Liver (tissue), 9 donors: ENCODE measurements around the gene WDR7. TPM values are rescaled to one million over a fixed set of nuclear protein-coding genes. Genes with fewer than 3 reads are reported as not detected.

ENCODE experiments used
- DNase-seq: peaks from one replicate; pipeline ENCODE4 v3.0.0-alpha.2; 2017; ENCODE audit warnings: low spot score
- H3K27ac ChIP-seq, 2 donors: one replicate each; pipeline ENCODE4 v1.7.0; 2013; ENCODE audit warnings: inconsistent platforms in 2 of 2, low read length in 2 of 2, control low read depth in 1 of 2, low read depth in 1 of 2, mild to moderate bottlenecking in 1 of 2
- H3K27me3 ChIP-seq, 4 donors: one replicate each; pipeline versions ENCODE4 v1.6.1 to v1.7.0; 2013; ENCODE audit warnings: low read length in 3 of 4, inconsistent platforms in 1 of 4, mild to moderate bottlenecking in 1 of 4, moderate library complexity in 1 of 4; ENCODE audit not compliant: control insufficient read depth in 4 of 4, insufficient read depth in 4 of 4
- H3K36me3 ChIP-seq, 4 donors: one replicate each; pipeline versions ENCODE4 v1.6.1 to v1.7.0; 2013; ENCODE audit warnings: low read length in 3 of 4, mild to moderate bottlenecking in 3 of 4, low read depth in 1 of 4, moderate library complexity in 1 of 4; ENCODE audit not compliant: control insufficient read depth in 4 of 4, insufficient read depth in 3 of 4
- H3K4me1 ChIP-seq, 4 donors: one replicate each; pipeline versions ENCODE4 v1.6.1 to v1.7.0; 2013; ENCODE audit warnings: low read length in 3 of 4, mild to moderate bottlenecking in 3 of 4, moderate library complexity in 1 of 4; ENCODE audit not compliant: control insufficient read depth in 4 of 4, insufficient read depth in 4 of 4
- H3K4me3 ChIP-seq, 3 donors: one replicate each; pipeline versions ENCODE4 v1.6.1 to v1.7.0; 2013; ENCODE audit warnings: low read length in 3 of 3, control low read depth in 1 of 3, low read depth in 1 of 3, mild to moderate bottlenecking in 1 of 3
- H3K9ac ChIP-seq, 2 donors: one replicate each; pipeline ENCODE4 v1.7.0; 2013; ENCODE audit warnings: low read length in 2 of 2, mild to moderate bottlenecking in 2 of 2, moderate library complexity in 2 of 2, control low read depth in 1 of 2, low read depth in 1 of 2
- H3K9me3 ChIP-seq, 4 donors: one replicate each; pipeline versions ENCODE4 v1.6.1 to v1.7.0; 2013; ENCODE audit warnings: low read length in 3 of 4; ENCODE audit not compliant: control insufficient read depth in 4 of 4
- CTCF ChIP-seq: fragments of 150-350 bp; IDR thresholded peaks from 2 replicates; pipeline ENCODE4 v1.5.1; 2017; ENCODE audit warnings: improper control_type of control experiment, low read depth, low read length; ENCODE audit not compliant: missing input control
- EGR1 ChIP-seq, 2 donors: IDR thresholded peaks; 2 replicates each; pipeline ENCODE4 v1.6.1; 2016 to 2018; ENCODE audit warnings: antibody characterized with exemption in 2 of 2, low read depth in 2 of 2
- FOXA1 ChIP-seq: IDR thresholded peaks from 2 replicates; pipeline ENCODE4 v1.6.1; 2016; ENCODE audit warnings: antibody characterized with exemption
- FOXA2 ChIP-seq: IDR thresholded peaks from 2 replicates; pipeline ENCODE4 v1.6.1; 2016; ENCODE audit warnings: antibody characterized with exemption
- GABPA ChIP-seq, 2 donors: IDR thresholded peaks in 1 of 2; conservative IDR thresholded peaks in 1 of 2; 2 replicates each; pipeline ENCODE4 v1.6.1; 2016; ENCODE audit warnings: antibody characterized with exemption in 2 of 2, mild to moderate bottlenecking in 1 of 2, moderate library complexity in 1 of 2
- HNF4A ChIP-seq, 2 donors: conservative IDR thresholded peaks; 2 replicates each; pipeline ENCODE4 v1.6.1; 2016; ENCODE audit warnings: antibody characterized with exemption in 2 of 2, mild to moderate bottlenecking in 2 of 2
- HNF4G ChIP-seq: IDR thresholded peaks from 2 replicates; pipeline ENCODE4 v1.6.1; 2016; ENCODE audit warnings: antibody characterized with exemption
- JUND ChIP-seq, 2 donors: IDR thresholded peaks; 2 replicates each; pipeline ENCODE4 v1.6.1; 2016; ENCODE audit warnings: antibody characterized with exemption in 2 of 2
- NR2F2 ChIP-seq: IDR thresholded peaks from 2 replicates; pipeline ENCODE4 v1.6.1; 2016; ENCODE audit warnings: antibody characterized with exemption
- RAD21 ChIP-seq, 2 donors: IDR thresholded peaks; 2 replicates each; pipeline ENCODE4 v1.6.1; 2016; ENCODE audit warnings: antibody characterized with exemption in 2 of 2, mild to moderate bottlenecking in 2 of 2
- REST ChIP-seq: IDR thresholded peaks from 2 replicates; pipeline ENCODE4 v1.6.1; 2016; ENCODE audit warnings: antibody characterized with exemption, mild to moderate bottlenecking
- RXRA ChIP-seq, 2 donors: IDR thresholded peaks; 2 replicates each; pipeline ENCODE4 v1.6.1; 2017 to 2018; ENCODE audit warnings: antibody characterized with exemption in 2 of 2, mild to moderate bottlenecking in 1 of 2
- SP1 ChIP-seq: IDR thresholded peaks from 2 replicates; pipeline ENCODE4 v1.6.1; 2018; ENCODE audit warnings: antibody characterized with exemption, mild to moderate bottlenecking
- TAF1 ChIP-seq: conservative IDR thresholded peaks from 2 replicates; pipeline ENCODE4 v1.6.1; 2016; ENCODE audit warnings: antibody characterized with exemption, mild to moderate bottlenecking
- YY1 ChIP-seq: IDR thresholded peaks from 2 replicates; pipeline ENCODE4 v1.6.1; 2016; ENCODE audit warnings: antibody characterized with exemption, mild to moderate bottlenecking
- ZBTB33 ChIP-seq: IDR thresholded peaks from 2 replicates; pipeline ENCODE4 v1.6.1; 2016; ENCODE audit warnings: antibody characterized with exemption
- WGBS: extraction: QIAGEN DNeasy Blood & Tissue Kit; methylation state at CpG from one replicate; pipeline ENCODE4 v1.1.7; 2013; 5-methylcytosine and 5-hydroxymethylcytosine counted together
- polyA plus RNA-seq, 2 donors: library from polyadenylated mRNA; stranded (reverse) in 1 of 2; unstranded in 1 of 2; fragments of 200-250 nt in 1 of 2; fragments of >200 nt in 1 of 2; fragmentation: Nextera tagmentation in 1 of 2; extraction: Ambion mirVana in 1 of 2; gene quantifications; one replicate each; pipeline versions ENCODE4 v1.2.1 to v1.2.3, GENCODE V29; 2013 to 2015
- total RNA-seq, 2 donors: library from RNA; depleted of rRNA; stranded (reverse); fragments of >200 nt; gene quantifications; one replicate each; pipeline ENCODE4 v1.2.3, GENCODE V29; 2014
- donor health status: healthy.
- donor health status: healthy.
- donor health status: healthy.
- donor health status: healthy.
- donor health status: healthy.

The WDR7 gene
- total and polyA plus RNA-seq, 4 donors, result 4.5 to 26.6 (median 13.2) TPM

- no peak for DNase-seq
- Histone ChIP-seq H3K27ac (no peak overlapping the region), H3K27me3 (no peaks in the 10 kb centered on the region), H3K9ac (no peak overlapping the region), H3K4me3 (no peak overlapping the region), H3K4me1 (no peaks in the 10 kb centered on the region), H3K9me3 (no peaks in the 10 kb centered on the region), H3K36me3 (no peaks in the 10 kb centered on the region)
- TF ChIP-seq GABPA (IDR thresholded peaks at IDR 0.05 in 1 of 2, conservative IDR thresholded peaks at IDR 0.05 in 1 of 2) (no peak), EGR1 (IDR thresholded peaks at IDR 0.05; ENCODE audit: low read depth in 2 of 2) (no peak), TAF1 (no peak), FOXA1 (no peak), SP1 (no peak), CTCF (no peak), ZBTB33 (no peak), RXRA (IDR thresholded peaks at IDR 0.05) (no peak), HNF4G (no peak), FOXA2 (no peak), RAD21 (IDR thresholded peaks at IDR 0.05) (no peak), YY1 (no peak), JUND (IDR thresholded peaks at IDR 0.05) (no peak), REST (no peak)
- WGBS, result 96% methylated on average over 1 of the region's 1 CpG
These were observed 172.9 kb downstream of the WDR7 start for GRCh38 chr18:56823986-56824565.

- Histone ChIP-seq H3K27me3 (no peaks in the 10 kb centered on the region), H3K4me1 (no peaks in the 10 kb centered on the region), H3K27ac (no peak overlapping the region), H3K4me3 (no peak overlapping the region), H3K36me3 (no peaks in the 10 kb centered on the region), H3K9me3 (no peaks in the 10 kb centered on the region), H3K9ac (no peak overlapping the region)
- TF ChIP-seq NR2F2, result no peak
- no peak for TF ChIP-seq FOXA1
- TF ChIP-seq RXRA (IDR thresholded peaks at IDR 0.05), result no peak
- TF ChIP-seq FOXA2, result no peak
- no peak for TF ChIP-seq CTCF
- TF ChIP-seq HNF4A (conservative IDR thresholded peaks at IDR 0.05), result no peak
- TF ChIP-seq TAF1, result no peak
- WGBS, result 78% methylated on average over 1 of the region's 1 CpG
- DNase-seq, result no peak
These were observed 174.2 kb downstream of the WDR7 start for GRCh38 chr18:56825321-56825720.
